HG02973 (cell line): Measurements from ENCODE around the gene TAF13.
"Not testable (repeated sequence)": the region's sequence is repeated elsewhere in the genome, so short reads cannot be mapped to it uniquely, and the experiment has no call there.

Experiments used
- ATAC-seq: cut with Tn5 transposase; IDR thresholded peaks from one replicate; pipeline ENCODE4 v1.9.1; 2021; ENCODE audit warnings: moderate library complexity; ENCODE audit not compliant: unreplicated experiment

TAF13 gene

GRCh38 chr1:109048335-109048734, 27.5 kb downstream of the TAF13 start:
- ATAC-seq, result no peak

- no peak for ATAC-seq
Observed at GRCh38 chr1:109047339-109047738, 28.5 kb downstream of the TAF13 start.

- no peak for ATAC-seq
Observed at GRCh38 chr1:109046671-109047070, 29.1 kb downstream of the TAF13 start.

DNA sequence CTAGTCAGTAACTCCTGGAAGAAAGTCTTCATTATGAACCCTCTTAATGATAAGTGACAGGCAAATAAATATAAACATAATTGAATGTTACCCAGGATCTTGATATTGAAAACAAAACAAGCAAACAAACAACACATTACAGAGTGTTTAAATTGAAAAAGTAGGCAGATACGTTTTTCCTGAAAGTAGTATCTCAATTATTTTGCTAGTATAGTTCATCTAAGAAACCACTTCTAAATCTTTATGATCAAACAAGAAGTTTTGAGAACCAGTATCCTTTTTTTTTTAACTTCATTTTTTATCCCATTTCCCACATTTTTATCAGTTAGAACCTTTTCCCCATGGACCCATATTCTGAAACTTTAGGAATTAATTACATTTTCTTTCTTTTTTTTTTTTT, 30.2 kb downstream of the TAF13 start:
- no peak for ATAC-seq

GRCh38 chr1:109041621-109042468, 34.0 kb downstream of the TAF13 start, which contains the start of gene WDR47:
TSS of gene WDR47 (minus strand) at chr1:109042102. CDS start at chr1:109023512, 18,590 bp downstream.
- ATAC-seq, result peak; percentile 97

DNA sequence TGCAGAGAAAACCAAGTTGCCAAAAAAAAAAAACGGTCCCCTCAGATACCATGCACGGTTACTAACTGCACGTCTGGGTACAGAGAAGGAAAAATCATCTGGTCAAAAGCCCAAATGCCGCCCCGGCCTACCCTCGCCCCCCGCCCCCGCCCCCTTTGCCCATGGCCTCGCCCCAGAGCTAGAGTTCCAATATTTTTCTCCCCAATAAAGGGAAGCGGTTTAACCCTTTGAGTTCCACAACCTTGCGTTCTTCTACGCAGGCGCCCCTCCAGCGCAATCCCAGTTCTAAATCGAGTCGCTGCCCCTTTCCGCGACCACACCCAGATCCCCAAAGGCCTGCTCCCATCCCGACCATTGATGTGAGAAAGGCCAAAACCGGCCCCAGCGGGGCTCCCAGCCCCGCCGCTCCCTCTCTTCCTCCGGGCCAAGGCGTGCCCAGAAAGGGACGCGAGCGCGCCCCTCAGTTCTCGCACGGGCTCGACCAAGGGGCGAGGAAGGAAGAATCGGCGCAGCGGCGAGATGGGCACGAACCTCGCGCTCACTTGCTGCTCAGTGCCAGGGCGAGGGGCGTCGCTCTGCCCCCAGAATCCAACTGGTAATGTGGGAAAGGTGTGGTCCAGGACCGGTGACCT, 34.7 kb downstream of the TAF13 start:
- ATAC-seq, result no peak

DNA sequence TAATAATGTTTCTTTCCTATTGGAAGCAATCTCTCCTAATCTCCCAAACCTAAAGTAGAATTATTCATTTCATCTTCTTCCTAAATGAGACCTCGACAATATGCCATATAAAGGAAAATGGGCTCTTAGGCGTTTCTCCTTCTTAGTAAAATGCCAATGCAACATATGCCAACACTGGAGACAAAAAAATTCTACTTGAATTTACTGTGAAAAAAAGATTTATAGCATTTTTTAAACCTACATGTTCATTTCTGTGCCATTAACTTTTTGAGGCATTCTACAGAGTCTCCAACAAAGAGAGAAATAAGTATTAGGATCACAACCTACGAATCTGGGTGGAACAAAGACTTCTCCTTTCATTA, 35.2 kb downstream of the TAF13 start:
- no peak for ATAC-seq

DNA sequence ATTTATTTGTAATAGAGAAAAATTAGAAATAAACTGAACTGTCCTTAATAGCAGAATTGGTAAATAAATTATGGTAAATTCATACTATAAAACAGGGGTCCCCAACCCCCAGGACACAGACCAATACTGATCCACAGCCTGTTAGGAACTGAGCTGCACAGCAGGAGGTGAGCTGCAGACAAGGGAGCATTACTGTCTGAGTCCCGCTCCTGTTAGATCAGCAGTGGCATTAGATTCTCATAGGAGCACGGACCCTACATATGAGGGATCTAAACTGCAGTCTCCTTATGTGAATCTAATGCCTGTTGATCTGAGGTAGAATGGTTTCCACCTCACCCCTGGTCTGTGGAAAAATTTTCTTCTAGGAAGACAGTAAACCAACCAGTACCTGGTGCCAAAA, 41.4 kb downstream of the TAF13 start:
- no peak for ATAC-seq

DNA sequence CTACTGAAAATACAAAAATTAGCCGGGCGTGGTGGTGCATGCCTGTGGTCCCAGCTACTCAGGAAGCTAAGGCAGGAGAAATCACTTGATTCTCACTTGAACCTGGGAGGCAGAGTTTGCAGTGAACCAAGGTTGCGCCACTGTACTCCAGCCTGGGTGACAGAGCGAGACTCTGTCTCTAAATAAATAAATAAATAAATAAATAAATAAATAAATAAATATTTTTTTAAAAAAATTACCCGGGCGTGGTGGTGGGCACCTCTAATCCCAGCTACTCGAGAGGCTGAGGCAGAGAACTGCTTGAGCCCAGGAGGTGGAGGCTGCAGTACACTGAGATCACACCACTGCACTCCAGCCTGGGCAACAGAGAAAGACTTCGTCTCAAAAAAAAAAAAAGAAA, 46.3 kb downstream of the TAF13 start:
- ATAC-seq, result not testable (repeated sequence)

- ATAC-seq, result no peak
Observed at GRCh38 chr1:109027841-109028240, 48.0 kb downstream of the TAF13 start.

- no peak for ATAC-seq
Observed at GRCh38 chr1:109025694-109026093, 50.1 kb downstream of the TAF13 start.

GRCh38 chr1:109024646-109025045, 51.2 kb downstream of the TAF13 start:
- ATAC-seq, result no peak

DNA sequence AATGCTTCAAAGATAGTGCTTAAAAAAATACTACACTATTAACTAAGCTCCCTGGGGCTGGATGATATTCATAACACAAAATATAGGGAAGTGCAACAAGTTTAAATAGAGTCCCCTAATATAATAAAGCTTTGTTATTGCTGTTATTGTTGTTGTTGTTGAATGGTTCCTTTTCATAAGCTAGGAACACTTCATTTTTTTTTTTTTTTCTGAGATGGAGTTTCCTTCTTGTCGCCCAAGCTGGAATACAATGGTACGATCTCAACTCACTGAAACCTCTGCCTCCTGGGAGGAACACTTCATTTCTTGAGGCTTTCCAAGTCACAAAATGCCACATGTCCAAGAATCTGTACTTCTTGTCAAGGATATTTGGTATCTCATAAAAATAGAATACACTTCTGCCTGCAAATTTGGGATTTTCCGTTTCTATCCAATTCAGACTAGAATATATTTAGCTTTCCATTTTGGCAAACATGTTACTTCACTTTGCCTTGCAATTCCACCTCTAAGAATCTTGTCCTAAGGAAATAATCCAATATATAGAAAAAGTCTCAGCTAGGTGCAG, 55.0 kb downstream of the TAF13 start:
- no peak for ATAC-seq

DNA sequence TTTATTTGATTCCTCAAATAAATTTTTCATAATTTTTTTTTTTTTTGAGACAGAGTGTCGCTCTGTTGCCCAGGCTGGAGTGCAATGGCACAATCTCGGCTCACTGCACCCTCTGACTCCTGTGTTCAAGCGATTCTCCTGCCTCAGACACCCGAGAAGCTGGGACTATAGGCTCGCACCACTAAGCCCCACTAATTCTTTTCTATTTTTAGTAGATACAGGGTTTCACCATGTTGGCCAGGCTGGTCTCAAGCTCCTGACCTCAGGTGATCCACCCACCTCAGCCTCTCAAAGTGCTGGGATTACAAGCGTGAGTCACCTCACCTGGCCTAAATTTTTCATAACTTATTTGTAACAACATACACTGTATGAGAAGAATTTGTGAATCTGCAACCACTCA, 58.1 kb downstream of the TAF13 start:
- ATAC-seq, result not testable (repeated sequence)

DNA sequence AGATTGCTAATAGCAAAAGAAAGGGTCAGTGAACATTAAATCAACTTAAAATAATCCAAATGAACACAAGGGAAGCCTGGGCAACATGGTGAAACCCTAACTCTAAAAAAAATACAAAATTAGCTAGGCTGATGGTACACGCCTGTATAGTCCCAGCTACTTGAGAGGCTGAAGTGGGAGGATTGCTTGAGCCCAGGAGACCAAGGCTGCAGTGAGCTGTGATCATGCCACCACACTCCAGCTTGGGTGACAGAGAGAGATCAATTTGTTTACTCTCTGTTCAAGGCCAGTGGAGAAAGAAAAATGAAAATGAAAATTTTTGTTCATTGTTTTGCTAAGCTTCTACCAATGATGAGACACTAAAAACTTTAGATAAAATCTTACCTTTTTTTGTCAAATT, 58.7 kb downstream of the TAF13 start:
- no peak for ATAC-seq
